DMS153 treated with DMSO at 0.1 percent for 48 hours (cell line): ENCODE data around the gene ZNF783.
"Not testable (repeated sequence)": the region's sequence is repeated elsewhere in the genome, so short reads cannot be mapped to it uniquely, and the experiment has no call there.

Experiments used
- DNase-seq: peaks from one replicate; lab custom pipeline; 2025; ENCODE audit not compliant: unreplicated experiment; lab: John Stamatoyannopoulos, UW

The ZNF783 gene

DNA sequence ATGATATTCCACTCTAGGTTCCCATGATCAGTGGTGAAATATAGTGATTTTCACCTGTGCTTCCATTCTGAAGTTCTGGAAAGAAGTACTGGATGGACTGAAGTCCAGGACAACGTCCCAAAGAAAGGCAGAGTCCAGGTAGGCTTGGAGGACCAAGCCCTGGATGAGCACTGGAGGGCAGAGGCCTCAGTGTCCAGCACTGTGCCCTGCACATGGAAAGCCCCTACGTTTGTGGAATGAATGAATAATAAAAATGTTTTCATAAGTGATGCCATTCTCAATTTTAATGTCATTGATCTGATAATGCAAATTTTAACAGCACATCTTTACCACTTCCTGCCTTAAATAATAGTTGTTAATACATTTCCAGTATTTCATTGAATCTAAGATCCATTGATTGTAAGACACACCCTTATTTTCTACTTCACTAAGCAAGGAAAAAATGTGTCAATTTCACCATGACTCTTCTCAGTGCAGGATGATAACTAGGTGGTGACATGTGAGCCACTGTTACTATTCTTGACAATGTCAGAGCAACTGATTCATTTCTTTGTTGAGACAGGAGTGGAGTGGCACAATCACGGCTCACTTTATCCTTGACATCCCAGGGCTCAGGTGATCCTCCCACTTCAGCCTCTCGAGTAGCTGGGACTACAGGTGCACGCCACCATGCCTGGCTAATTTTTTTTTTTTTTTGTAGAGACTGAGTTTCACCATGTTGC lies 35.2 kb downstream of the ZNF783 start:
- DNase-seq, result no peak

DNA sequence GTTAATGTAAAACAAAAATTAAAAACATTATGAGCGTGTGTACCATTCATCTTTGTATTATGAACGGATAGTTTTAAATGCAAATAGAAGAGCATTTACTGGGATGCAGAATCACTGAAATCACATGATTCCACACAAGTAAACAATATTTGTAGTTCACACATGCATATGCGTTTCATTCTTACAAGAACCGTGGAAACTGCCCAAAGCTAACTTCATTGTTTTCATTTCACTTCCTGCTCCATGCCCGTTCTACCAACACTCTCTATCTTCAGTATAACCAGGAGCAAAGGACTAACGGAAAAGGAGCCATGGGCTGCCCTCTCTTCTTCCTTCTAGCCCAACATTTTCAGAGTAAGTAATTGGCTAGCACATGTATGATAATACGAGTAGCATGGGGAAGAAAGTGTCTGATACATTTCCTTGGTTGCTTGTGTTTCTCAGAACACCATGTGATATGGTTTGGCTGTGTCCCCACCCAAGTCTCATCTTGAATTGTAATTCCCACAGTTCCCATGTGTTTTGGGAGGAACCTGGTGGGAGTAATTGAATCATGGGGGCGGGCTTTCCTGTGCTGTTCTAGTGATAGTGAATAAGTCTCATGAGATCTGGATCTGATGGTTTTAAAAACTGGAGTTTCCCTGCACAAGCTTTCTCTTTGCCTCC lies 38.8 kb downstream of the ZNF783 start:
- DNase-seq, result no peak

DNA sequence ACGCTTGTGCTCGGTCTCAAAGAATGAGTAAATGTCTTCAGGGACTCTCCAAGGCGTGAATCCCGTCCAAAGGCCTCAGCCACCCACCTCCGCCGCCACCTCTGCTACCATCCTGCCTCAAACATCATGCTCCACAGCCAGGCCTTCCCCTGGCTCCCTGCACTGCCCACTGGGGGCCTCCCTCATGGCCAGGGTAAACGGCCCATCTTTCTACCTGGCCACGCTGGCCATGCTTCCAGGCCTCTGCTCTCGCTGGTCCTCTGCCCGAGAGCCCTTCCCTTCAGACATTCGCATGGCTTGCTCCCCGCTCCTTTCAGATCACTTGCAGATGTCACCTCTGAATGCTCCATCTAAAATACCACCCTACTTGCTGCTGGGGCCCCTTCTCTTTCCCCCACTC lies 40.2 kb downstream of the ZNF783 start:
- no peak for DNase-seq

DNA sequence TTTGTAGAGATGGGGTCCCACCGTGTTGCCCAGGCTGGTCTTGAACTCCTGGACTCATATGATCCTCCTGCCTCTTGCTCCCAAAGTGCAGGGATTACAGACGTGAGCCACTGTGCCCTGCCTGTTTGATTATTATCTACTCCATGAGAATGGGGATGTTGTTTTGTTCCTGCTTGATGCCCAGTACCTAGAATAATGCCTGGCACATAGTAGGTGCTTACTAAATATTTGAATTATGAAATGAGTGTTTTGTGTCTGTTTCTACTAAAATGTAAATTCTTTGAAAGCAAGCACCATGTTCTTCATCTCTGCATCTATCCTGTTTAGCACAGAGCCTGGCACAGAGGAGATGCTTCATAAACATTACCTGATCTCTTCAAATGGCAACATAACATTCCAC lies 40.9 kb downstream of the ZNF783 start:
- no peak for DNase-seq

DNA sequence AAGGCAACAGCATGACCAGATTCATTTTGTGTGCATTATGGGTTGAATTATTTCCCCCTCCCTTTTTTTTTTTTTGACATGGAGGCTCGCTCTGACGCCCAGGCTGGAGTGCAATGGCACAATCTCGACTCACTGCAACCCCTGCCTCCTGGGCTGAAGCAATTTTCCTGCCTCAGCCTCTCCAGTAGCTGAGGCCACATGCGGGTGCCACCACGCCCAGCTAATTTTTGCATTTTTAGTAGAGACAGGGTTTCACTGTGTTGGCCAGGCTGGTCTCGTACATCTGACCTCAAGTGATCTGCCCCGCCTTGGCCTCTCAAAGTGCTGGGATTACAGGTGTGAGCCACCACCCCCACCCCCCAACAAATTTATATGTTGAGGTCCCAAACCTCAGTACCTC lies 42.0 kb downstream of the ZNF783 start:
- DNase-seq, result no peak

DNA sequence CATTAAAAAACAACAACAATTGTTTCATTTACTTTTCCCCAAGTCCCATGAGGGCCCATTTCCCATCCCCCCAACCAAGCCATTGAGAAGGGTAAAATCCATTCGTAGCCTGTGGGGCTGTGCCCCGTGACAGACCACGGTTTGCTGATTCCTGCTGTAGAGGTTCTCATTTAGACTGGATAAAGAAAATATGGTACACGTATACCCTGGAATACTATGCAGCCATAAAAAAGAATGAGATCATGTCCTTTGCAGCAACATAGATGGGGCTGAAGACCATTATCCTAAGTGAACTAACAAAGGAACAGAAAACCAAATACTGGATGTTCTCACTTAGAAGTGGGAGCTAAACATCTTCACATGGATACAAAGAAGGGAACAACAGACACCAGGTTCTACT lies 44.9 kb downstream of the ZNF783 start:
- no peak for DNase-seq

DNA sequence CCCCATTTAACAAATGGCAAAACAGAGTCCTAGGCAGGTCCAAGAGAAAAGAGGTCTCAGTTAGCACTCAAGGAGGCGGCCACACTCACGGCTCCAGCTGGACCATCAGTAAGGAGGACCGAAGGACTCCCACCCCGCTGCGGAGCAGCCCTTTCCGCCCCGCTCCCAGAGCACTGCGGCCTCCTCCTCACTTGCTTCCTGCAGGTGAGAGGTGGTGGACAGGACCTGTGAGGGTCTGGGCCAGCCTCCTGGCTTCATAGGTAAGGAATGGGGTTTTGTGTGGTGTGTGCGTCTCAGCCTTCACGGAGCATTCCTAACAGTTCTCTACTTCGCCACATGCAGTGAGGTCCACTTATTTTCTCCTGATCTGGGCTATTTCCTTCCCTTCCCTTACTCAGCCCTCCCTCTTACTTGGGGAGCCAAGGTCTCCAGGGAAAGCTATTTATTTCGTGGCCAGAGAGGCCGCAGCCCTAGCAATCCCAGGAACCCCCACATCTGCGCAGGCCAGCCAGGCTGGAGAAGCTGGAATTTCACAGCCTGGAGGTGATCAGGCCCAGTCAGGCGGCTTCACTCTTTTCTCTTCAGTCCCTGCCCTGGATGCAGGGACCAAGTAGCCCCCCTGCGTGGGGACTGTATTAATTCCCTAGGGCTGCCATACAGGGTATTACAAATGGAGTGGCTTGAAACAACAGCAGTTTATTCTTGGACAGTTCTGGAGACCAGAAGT lies 45.9 kb downstream of the ZNF783 start:
- DNase-seq, result no peak

DNA sequence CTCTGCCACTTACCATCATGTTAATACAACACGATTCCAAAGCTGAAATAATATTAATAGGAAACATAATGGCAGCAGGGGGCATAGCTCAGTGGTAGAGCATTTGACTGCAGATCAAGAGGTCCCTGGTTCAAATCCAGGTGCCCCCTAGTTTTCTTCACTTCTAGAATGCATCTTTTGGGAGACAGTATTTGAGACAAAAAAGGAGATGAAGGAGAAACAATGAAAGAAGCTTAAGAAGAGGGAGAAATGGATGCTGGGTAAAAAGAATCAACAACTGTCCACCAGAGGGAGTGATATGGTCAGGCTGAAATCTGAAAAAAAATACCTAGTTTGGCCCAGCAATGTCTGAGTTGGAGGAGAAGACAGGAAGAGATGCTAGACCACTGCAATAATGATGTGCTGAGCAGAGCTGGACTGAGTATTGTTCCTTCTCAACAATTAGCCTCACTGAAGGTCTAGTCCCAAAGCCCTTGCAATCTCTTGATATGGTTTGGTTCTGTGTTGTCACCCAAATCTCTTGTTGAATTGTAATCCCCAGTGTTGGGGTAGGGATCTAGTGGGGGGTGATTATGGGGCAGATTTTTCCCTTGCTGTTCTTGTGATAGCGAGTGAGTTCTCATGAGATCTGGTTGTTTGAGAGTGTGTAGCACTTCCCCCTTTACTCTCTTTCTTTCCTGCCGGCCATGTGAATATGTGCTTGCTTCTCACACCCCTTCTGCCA lies 48.3 kb downstream of the ZNF783 start:
- peak; percentile 14 for DNase-seq

DNA sequence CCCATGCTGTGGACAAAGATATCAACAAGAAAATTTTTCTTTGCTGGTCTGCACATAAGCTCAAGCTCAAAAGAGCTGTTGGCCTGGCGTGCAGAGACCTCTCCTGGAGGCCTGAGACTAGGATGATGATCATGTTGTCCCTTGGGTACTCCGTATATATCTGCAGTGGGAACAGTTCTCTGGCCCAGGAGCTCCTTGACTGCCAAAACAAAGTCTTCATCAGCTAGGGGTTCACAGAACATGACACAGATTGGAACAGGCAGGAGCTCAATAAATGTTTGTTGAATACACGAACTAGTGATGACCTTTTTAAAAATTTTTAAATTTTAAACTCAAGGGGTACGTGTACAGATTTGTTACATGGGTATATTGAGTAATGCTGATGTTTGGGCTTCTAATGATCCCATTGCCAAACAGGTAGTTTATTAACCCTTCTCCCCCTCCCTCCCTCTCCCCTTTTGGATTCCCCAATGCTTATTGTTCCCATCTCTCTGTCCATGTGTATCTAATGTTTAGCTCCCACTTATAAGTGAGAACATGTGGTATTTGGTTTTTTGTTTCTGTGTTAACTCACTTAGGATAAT lies 49.1 kb downstream of the ZNF783 start:
- no peak for DNase-seq

DNA sequence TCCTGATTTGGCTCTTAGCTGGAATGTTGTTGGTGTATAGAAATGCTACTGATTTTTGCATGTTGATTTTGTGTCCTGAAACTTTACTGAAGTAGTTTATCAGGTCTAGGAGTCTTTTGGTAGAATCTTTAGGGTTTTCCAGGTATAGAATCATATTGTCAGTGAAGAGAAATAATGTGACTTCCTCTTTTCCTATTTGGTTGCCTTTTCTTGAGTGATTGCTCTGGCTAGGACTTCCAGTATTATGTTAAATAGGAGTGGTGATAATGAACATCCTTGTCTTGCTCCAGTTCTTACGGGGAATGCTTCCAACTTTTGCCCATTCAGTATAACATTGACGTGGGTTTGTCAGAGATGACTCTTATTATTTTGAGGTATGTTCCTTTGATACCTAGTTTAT lies 52.0 kb downstream of the ZNF783 start:
- DNase-seq, result no peak

DNA sequence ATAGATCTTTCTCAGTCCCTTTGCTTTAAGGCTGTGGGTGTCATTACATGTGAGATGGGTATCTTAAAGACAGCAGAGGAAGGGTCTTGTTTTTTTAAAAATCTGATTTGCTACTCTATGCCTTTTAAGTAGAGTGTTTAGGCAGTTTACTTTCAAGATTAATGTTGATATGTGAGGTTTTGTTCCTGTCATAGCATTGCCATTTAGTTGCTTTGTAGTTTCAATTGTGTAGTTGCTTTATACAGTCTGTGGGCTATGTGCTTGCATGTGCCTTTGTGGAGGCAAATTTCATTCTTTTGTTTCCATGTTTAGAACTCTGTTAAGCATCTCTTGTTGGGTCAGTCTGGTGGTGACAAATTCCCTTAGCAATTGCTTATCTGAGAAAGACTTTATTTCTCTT lies 54.6 kb downstream of the ZNF783 start:
- DNase-seq, result no peak

DNA sequence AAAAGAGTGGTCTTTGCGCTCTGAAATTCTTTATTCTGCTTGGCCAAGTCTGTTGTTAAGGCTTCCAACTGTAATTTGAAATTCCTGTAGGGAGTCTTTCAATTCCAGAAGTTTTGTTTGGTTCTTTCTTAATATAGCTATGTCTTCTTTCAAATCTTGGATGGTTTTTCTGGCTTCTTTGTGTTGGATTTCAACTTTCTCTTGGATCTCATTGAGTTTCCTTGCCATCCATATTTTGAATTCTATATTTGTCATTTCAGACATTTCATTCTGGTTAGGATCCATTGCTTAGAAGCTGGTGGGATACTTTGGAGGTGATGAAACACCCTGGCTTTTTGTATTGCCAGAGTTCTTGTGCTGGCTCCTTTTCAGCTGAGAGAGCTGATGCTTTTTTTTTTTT lies 55.5 kb downstream of the ZNF783 start:
- no peak for DNase-seq

DNA sequence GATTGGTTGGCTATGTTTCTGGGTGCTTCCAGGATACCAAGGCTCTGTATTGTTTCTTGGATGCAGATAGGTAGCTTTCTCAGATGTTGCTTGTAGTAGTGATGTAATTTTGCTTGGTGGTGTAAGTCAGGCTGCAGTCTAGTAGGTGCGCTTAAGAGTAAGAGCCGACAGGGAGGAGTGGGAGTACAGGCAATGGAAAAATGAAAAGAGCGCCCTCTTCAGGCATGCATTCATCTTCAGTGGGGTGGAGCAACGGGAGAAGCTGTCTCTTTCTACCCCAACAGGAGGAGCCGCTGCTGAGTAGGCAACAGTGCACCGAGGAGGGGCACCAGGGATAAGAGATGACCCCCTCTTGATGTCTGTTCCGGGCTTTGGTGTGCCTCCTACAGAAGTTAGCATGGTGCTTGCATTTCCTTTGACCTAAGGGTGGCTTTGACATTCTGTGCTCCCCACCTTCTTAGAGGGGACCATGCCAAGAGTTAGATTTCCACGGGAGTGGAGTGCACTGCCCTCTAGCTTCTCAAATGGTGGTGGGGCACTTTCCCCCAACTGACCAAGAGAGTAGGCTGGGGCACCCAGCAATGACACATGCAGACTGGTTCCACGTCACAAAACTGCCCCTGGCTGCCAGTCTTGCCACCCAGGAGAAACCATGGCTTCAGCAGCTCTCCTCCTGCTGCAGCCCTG lies 56.1 kb downstream of the ZNF783 start:
- no peak for DNase-seq

DNA sequence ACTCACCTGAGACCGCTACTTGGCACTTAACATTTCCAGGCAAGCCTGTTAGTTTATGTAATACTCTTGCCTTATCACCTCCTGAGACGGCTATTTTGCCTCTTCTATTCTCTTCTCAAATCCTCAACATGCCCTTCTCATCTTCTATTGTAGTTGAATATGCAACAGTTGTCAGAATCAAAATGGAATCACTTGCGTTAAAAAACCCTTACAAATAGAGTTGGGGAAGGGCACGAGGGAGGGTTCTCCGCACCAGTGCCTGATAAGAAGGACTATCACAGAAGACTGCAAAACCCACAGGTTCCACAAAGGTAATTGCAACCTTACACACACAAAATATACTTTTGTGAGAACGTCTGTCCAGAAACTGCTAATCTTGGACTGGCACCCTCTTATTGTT lies 57.4 kb downstream of the ZNF783 start:
- no peak for DNase-seq

DNA sequence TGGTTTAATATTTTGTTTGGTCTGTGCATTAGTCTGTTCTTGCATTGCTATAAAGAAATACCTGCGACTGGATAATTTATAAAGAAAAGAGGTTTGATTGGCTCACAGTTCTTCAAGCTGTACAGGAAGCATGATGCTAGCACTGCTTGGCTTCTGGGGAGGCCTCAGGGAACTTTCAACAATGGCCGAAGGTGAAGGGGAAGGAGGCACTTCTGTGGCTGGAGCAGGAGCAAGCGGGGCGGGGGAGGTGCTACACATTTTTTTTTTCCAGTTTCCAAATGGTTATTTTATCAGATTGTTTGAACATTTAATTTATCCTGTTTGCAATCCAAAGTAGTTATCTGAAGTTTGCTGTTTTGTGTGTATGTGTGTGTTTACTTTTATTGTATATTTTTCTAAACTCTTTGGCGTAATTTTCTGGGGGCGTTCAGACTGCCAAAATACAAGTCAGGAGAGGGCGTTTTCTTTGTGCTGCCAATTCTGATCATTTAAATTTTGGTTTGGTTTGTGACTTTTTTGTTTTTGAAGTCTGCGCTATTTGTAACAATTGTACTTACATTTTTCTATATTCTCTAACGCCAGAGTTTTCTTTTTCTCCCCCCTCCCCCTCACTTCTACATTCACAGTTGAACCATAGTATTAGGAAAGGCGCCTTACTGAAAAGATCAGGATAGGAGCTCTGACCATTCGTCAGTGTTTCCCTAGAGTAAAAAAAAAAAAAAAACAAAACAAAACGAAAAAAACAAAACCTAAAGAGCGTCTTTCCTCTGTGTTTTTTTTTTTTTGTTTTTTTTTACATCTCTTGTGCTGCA lies 58.5 kb downstream of the ZNF783 start:
- no peak for DNase-seq

DNA sequence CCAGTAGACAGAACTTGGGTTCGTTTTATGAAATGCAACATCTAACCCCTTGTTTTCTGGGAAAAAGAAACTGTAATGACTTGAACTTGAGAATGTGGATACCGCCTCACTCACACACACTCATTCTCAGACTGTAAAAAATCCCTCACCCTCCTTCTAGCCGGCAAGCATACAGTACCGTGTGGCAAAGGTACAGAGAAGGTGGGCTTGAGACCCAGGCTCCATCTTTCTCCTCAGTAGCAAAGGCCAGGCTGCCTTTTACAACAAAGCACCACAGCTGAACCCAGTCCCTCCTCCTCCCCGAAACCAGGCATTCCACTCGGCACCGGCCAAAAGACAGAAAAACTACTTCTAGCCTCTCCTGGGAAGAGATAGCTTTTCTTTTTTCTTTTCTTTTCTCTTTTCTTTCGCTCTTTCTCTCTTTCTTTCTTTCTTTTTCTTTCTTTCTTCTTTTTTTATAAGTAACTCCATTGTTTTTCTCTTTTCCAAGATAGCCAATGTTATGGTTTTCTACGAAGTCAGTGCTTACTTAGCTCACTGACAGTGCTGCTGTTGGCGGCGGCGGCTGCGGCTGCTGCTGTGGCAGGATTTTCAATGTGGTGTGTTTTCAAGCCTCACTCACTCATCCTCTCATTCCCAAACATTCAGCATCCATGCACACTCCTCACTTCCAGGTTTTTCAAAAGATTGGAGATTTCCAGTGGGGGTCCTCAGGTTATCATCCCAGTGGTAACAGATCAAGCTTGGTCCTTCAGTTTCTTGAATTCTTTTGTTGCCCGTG lies 59.3 kb downstream of the ZNF783 start:
- not testable (repeated sequence) for DNase-seq

DNA sequence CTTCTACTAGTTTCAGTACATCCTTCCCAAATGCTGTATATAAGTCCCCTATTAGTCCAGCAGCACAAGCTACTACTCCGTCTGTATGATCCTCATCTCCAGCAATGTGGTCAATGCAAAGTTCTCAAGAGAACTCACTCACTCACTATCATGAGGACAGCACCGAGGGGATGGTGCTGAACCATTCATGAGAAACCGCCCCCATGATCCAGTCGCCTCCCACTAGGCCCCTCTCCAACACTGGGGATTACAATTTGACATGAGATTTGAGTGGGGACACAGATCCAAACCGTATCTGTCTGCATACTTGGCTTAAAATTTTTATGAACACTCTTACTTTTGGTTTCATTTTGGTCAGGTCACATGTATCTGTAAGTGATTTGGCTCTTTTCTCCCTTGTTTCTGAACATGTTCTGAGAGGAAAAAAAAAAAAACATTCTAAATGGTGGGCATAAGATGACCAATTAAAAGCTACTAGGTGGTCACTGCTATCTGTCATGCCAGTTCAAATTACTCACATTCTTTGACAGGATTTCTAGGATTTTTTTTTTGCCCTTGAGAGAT lies 60.1 kb downstream of the ZNF783 start:
- no peak for DNase-seq

DNA sequence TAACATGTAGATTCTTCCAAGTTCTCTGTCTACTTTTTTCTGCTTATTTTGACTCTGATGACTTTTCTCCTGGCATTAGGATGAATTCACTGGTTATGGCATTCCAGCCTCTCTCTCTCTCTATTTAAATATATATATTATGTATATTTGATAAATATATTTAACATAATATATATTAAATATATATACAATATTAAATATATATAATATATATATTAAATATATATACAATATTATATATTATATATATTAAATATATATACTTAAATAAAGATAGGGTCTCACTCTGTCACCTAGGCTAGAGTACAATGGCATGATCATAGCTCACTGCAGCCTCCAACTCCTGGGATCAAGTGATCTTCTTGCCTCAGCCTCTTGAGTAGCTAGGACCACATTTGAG lies 60.7 kb downstream of the ZNF783 start:
- DNase-seq, result no peak

DNA sequence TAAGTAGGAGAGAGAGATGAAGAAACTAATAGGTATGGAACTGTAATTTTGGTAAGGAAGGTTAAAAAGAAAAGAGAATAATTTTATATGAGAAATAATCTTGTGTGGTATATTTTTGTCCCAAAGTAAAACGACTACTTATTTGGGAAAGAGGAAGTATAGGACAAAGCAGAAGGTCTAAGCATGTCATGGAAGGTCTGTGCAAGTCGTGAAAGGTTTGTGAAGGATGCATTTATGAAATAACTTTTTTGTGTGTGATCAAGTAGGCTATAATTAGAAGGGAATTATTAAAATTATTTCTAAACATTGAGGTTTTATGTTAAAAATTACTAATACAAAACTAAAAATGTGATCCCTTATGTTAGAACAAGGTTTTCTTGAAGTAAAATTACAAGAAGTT lies 63.3 kb downstream of the ZNF783 start:
- no peak for DNase-seq
